GM18951 (cell line): ENCODE data around the gene GPC6.

Experiments
- POLR2A ChIP-seq: IDR thresholded peaks from 4 replicates; pipeline ENCODE4 v1.6.1; 2011; ENCODE audit warnings: mild to moderate bottlenecking; ENCODE audit not compliant: insufficient read length, insufficient read depth; ENCODE audit errors: extremely low read depth
- in situ Hi-C: fragments of 300-500 bp; cut with MboI; formaldehyde crosslinking; loops from one replicate; pipeline ENCODE4 v1.12.0; 2022; ENCODE audit warnings: low sequenced_read_pairs, mixed read lengths, inconsistent platforms; ENCODE audit not compliant: unreplicated experiment

The GPC6 gene

GRCh38 chr13:93758575-93758974, 532.0 kb downstream of the GPC6 start:
- in situ Hi-C loops: no loop called here
- no peak for TF ChIP-seq POLR2A

GRCh38 chr13:93762708-93763426, 536.3 kb downstream of the GPC6 start:
- no peak for TF ChIP-seq POLR2A
- in situ Hi-C loops: no loop called here

GRCh38 chr13:93765062-93765461, 538.5 kb downstream of the GPC6 start:
- TF ChIP-seq POLR2A: no peak
- in situ Hi-C loops: no loop called here

- TF ChIP-seq POLR2A: no peak
- in situ Hi-C loops: no loop called here
Observed at GRCh38 chr13:93765811-93766210, 539.2 kb downstream of the GPC6 start.

GRCh38 chr13:93766719-93767118, 540.1 kb downstream of the GPC6 start:
- in situ Hi-C loops: no loop called here
- TF ChIP-seq POLR2A: no peak

- in situ Hi-C loops: no loop called here
Observed at GRCh38 chr13:93767180-93767916, 540.7 kb downstream of the GPC6 start.

GRCh38 chr13:93767917-93768409, 541.4 kb downstream of the GPC6 start:
- in situ Hi-C loops: no loop called here
- no peak for TF ChIP-seq POLR2A

More at GRCh38 chr13:93767180-93767916, 540.7 kb downstream of the GPC6 start:
- no peak for TF ChIP-seq POLR2A

- in situ Hi-C loops: no loop called here
- no peak for TF ChIP-seq POLR2A
Observed at GRCh38 chr13:93769101-93769500, 542.5 kb downstream of the GPC6 start.

- no peak for TF ChIP-seq POLR2A
- in situ Hi-C loops: no loop called here
Observed at GRCh38 chr13:93769607-93770006, 543.0 kb downstream of the GPC6 start.

- in situ Hi-C loops: no loop called here
- no peak for TF ChIP-seq POLR2A
Observed at GRCh38 chr13:93771227-93771626, 544.6 kb downstream of the GPC6 start.

- in situ Hi-C loops: no loop called here
- no peak for TF ChIP-seq POLR2A
Observed at GRCh38 chr13:93771782-93772181, 545.2 kb downstream of the GPC6 start.

- TF ChIP-seq POLR2A: no peak
- in situ Hi-C loops: no loop called here
Observed at GRCh38 chr13:93774506-93774905, 547.9 kb downstream of the GPC6 start.

GRCh38 chr13:93775027-93775426, 548.4 kb downstream of the GPC6 start:
- no peak for TF ChIP-seq POLR2A
- in situ Hi-C loops: no loop called here
